Chondrocyte (in vitro differentiated cells): ENCODE results near the gene HCK. TPM values are rescaled to one million over a fixed set of nuclear protein-coding genes. Genes with fewer than 3 reads are reported as not detected.
"Not testable (repeated sequence)": the region's sequence is repeated elsewhere in the genome, so short reads cannot be mapped to it uniquely, and the experiment has no call there.

Experiments
- DNase-seq: peaks from one replicate; pipeline ENCODE4 v3.0.0; 2021; ENCODE audit warnings: mixed read lengths, low spot score
- H3K27ac Mint-ChIP-seq: one replicate; pipeline ENCODE4 v1.8.0; 2021; ENCODE audit warnings: mild to moderate bottlenecking, moderate library complexity, mixed read lengths; ENCODE audit not compliant: unreplicated experiment
- H3K27me3 Mint-ChIP-seq: 2 replicates; pipeline ENCODE4 v1.8.0; 2021; ENCODE audit warnings: low read depth, mixed read lengths
- H3K36me3 Mint-ChIP-seq: 2 replicates; pipeline ENCODE4 v1.8.0; 2021; ENCODE audit warnings: low read depth, mixed read lengths
- H3K4me1 Mint-ChIP-seq: 2 replicates; pipeline ENCODE4 v1.8.0; 2021; ENCODE audit warnings: low read depth, mild to moderate bottlenecking, mixed read lengths
- H3K4me3 Mint-ChIP-seq: one replicate; pipeline ENCODE4 v1.8.0; 2021; ENCODE audit warnings: mild to moderate bottlenecking, moderate library complexity, mixed read lengths; ENCODE audit not compliant: unreplicated experiment
- H3K9me3 Mint-ChIP-seq: 2 replicates; pipeline ENCODE4 v1.8.0; 2021; ENCODE audit warnings: low read depth, mixed read lengths
- CTCF ChIP-seq: fragments of 200-600 bp; sonication (generic); IDR thresholded peaks from 2 replicates; pipeline ENCODE4 v1.5.0; 2021; ENCODE audit warnings: antibody characterized with exemption, mild to moderate bottlenecking, moderate library complexity
- total RNA-seq: library from RNA; stranded (reverse); gene quantifications from 3 replicates; pipeline ENCODE4 v1.2.1, GENCODE V29; 2021

The HCK gene
- total RNA-seq, 1 donor from 2014 or later, result not detected

GRCh38 chr20:32031007-32031958 lies 20.8 kb upstream of the HCK start:
- Mint-ChIP-seq H3K4me1 (peaks cover 10% of the 10 kb centered on the region), H3K9me3 (no peaks in the 10 kb centered on the region), H3K27me3 (peaks cover 38% of the 10 kb centered on the region), H3K4me3 (peak overlapping the region; percentile 66), H3K36me3 (peaks cover 3% of the 10 kb centered on the region), H3K27ac (no peak overlapping the region)
- TF ChIP-seq CTCF, result peak; percentile 100
- DNase-seq, result no peak

GRCh38 chr20:32033316-32033715 lies 18.7 kb upstream of the HCK start:
- no peak overlapping the region for H3K4me3 Mint-ChIP-seq
- peaks cover 28% of the 10 kb centered on the region for H3K4me1 Mint-ChIP-seq
- no peak overlapping the region for H3K27ac Mint-ChIP-seq
- no peak for TF ChIP-seq CTCF
- peaks cover 8% of the 10 kb centered on the region for H3K9me3 Mint-ChIP-seq
- H3K36me3 Mint-ChIP-seq, result peaks cover 3% of the 10 kb centered on the region
- DNase-seq, result no peak
- peaks cover 33% of the 10 kb centered on the region for H3K27me3 Mint-ChIP-seq

DNA sequence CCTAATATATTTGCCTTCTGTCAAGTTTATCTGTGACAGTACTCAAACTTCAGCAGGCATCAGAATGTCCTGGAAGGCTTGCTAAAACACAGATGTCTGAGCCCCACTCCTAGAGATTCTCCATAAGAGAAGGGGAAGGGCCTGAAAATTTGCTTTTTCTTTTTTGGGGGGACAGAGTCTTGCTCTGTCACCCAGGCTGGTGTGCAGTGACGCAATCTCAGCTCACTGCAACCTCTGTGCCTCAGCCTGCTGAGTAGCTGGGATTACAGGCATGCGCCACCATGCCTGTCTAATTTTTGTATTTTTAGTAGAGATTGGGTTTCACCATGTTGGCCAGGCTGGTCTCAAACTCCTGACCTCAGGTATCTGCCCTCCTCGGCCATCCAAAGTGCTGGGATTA lies 18.3 kb upstream of the HCK start:
- H3K36me3 Mint-ChIP-seq, H3K4me3 Mint-ChIP-seq, H3K9me3 Mint-ChIP-seq, DNase-seq, H3K27ac Mint-ChIP-seq: not testable (repeated sequence)
- peaks cover 29% of the 10 kb centered on the region for H3K27me3 Mint-ChIP-seq
- H3K4me1 Mint-ChIP-seq, result peaks cover 28% of the 10 kb centered on the region

GRCh38 chr20:32034581-32035425 lies 17.2 kb upstream of the HCK start:
- Mint-ChIP-seq H3K27me3 (peaks cover 25% of the 10 kb centered on the region), H3K36me3 (peaks cover 3% of the 10 kb centered on the region), H3K4me3 (no peak overlapping the region), H3K27ac (peak overlapping the region; percentile 53), H3K9me3 (peaks cover 8% of the 10 kb centered on the region), H3K4me1 (peaks cover 28% of the 10 kb centered on the region)
- no peak for DNase-seq
- TF ChIP-seq CTCF, result peak; percentile 71

DNA sequence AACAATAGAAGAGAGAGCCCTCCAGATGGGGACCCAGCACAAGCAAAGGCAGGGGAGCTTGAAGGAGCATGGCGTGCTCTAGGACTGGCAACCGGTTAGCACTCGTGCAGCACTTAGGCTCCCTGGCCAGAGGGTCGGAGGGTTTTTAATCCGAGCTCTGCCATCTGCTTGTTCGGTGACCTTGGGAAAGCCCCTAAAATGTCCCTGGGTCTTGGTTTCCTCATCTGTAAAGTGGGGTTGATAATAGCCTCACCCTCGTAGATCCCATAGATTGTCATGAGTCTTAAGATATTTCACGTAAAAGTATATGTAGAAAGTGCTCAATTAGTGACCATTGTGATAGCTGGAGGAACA lies 16.6 kb upstream of the HCK start:
- DNase-seq, result no peak
- Mint-ChIP-seq H3K4me3 (no peak overlapping the region), H3K9me3 (peaks cover 8% of the 10 kb centered on the region), H3K27me3 (peaks cover 25% of the 10 kb centered on the region), H3K4me1 (peaks cover 28% of the 10 kb centered on the region), H3K36me3 (peaks cover 3% of the 10 kb centered on the region), H3K27ac (no peak overlapping the region)
- TF ChIP-seq CTCF, result peak; percentile 5
